K562 (cell line): ENCODE results near the gene PET100. TPM values are rescaled to one million over a fixed set of nuclear protein-coding genes. Genes with fewer than 3 reads are reported as not detected.

Source experiments
- ATAC-seq: fragments of 200-7000 bp; cut with Tn5 transposase; 3 replicates; pipeline ENCODE4 v1.9.1; 2020; ENCODE audit warnings: moderate library complexity
- BruUV-seq: library from RNA; stranded (reverse); fragments of 400-500 nt; replicated peaks from 2 replicates; lab custom pipeline; 2021; lab: Mats Ljungman, UMichigan
- CTCF ChIA-PET: fragments of 300-600 bp; formaldehyde crosslinking; extraction: SDS; loops from one replicate; lab custom pipeline; 2021; ENCODE audit warnings: low intra/inter-chr PET ratio; lab: Yijun Ruan, JAX
- POLR2A ChIA-PET: fragments of 300-600, 350-650 bp; sonication (Branson Sonifier 250); formaldehyde crosslinking; extraction: SDS; loops from one replicate; lab custom pipeline; 2021; ENCODE audit warnings: antibody characterized with exemption, inconsistent platforms; lab: Yijun Ruan, JAX
- DNase-seq, 4 experiments: peaks; one replicate each; pipeline versions ENCODE4 v3.0.0 to v3.0.0-alpha.2; 2011 to 2018; ENCODE audit warnings: low spot score in 3 of 4, mixed read lengths in 3 of 4; ENCODE audit errors: extremely low read depth in 1 of 4
- FAIRE-seq: peaks from 2 replicates; lab custom pipeline; 2011; peaks lifted over from hg19 to GRCh38; lab: Jason Lieb, UNC
- H2AFZ ChIP-seq: 2 replicates; pipeline ENCODE4 v1.6.0; 2011; ENCODE audit warnings: low read depth, low read length, control low read depth, inconsistent platforms
- H3K27ac ChIP-seq: fragments of 200-600 bp; 3 replicates; pipeline ENCODE4 v1.8.0; 2011; ENCODE audit warnings: low read depth, mild to moderate bottlenecking, control low read depth, inconsistent platforms, low read length, moderate library complexity, mixed read lengths; ENCODE audit errors: extremely low read depth
- H3K27me3 ChIP-seq, 2 experiments: fragments of 300-600 bp in 1 of 2; 2 replicates in 1 of 2; 3 replicates in 1 of 2; pipeline versions ENCODE4 v1.6.0 to v1.8.0; 2011; ENCODE audit warnings: inconsistent platforms in 2 of 2, low read length in 2 of 2, mild to moderate bottlenecking in 1 of 2, mixed read lengths in 1 of 2, moderate library complexity in 1 of 2; ENCODE audit not compliant: control insufficient read depth in 2 of 2, insufficient read depth in 2 of 2
- H3K36me3 ChIP-seq: fragments of 300-600 bp; 3 replicates; pipeline ENCODE4 v1.8.0; 2011; ENCODE audit warnings: mild to moderate bottlenecking, low read length, inconsistent platforms; ENCODE audit not compliant: control insufficient read depth, insufficient read depth
- H3K4me1 ChIP-seq, 2 experiments: fragments of 200-600 bp in 1 of 2; replicated peaks in 1 of 2; 2 replicates in 1 of 2; 3 replicates in 1 of 2; pipeline versions ENCODE4 v1.5.1 to v1.8.0; 2011; ENCODE audit warnings: inconsistent platforms in 2 of 2, low read length in 2 of 2, mild to moderate bottlenecking in 1 of 2, mixed read lengths in 1 of 2, moderate library complexity in 1 of 2; ENCODE audit not compliant: control insufficient read depth in 2 of 2, insufficient read depth in 2 of 2
- H3K4me2 ChIP-seq: 2 replicates; pipeline ENCODE4 v1.6.1; 2011; ENCODE audit warnings: low read length, control low read depth, inconsistent platforms, mixed read lengths; ENCODE audit not compliant: insufficient read depth
- H3K4me3 ChIP-seq: fragments of 200-600 bp; sonication (generic), shearing (Covaris generic); 2 replicates; pipeline ENCODE4 v1.5.1; 2016; ENCODE audit warnings: control low read depth, inconsistent platforms
- H3K79me2 ChIP-seq: fragments of 200-600 bp; 3 replicates; pipeline ENCODE4 v1.8.0; 2011; ENCODE audit warnings: low read length, inconsistent platforms; ENCODE audit not compliant: control insufficient read depth, insufficient read depth
- H3K9ac ChIP-seq, 2 experiments: 2 replicates each; pipeline versions ENCODE4 v1.6.0 to v1.6.1; 2011; ENCODE audit warnings: low read depth in 2 of 2, low read length in 2 of 2, control low read depth in 1 of 2, inconsistent platforms in 1 of 2, mild to moderate bottlenecking in 1 of 2, mixed read lengths in 1 of 2; ENCODE audit not compliant: insufficient read depth in 1 of 2
- H3K9me1 ChIP-seq: one replicate; pipeline ENCODE4 v1.6.0; 2011; ENCODE audit warnings: inconsistent platforms, mild to moderate bottlenecking, low read length, moderate library complexity; ENCODE audit not compliant: control insufficient read depth, insufficient read depth
- H3K9me3 ChIP-seq: replicated peaks from 2 replicates; pipeline ENCODE4 v1.5.1; 2011; ENCODE audit warnings: low read depth, low read length, inconsistent platforms; ENCODE audit not compliant: control insufficient read depth, insufficient read depth
- H4K20me1 ChIP-seq: replicated peaks from 2 replicates; pipeline ENCODE4 v1.6.1; 2011; ENCODE audit warnings: low read length, inconsistent platforms, mixed read lengths; ENCODE audit not compliant: control insufficient read depth, insufficient read depth
- CCNT2 ChIP-seq: IDR thresholded peaks from 2 replicates; pipeline ENCODE4 v1.6.1; 2011; ENCODE audit warnings: borderline replicate concordance, low read depth, mild to moderate bottlenecking, moderate library complexity, mixed read lengths, low read length; ENCODE audit not compliant: insufficient read length; ENCODE audit errors: extremely low read depth
- EP400 ChIP-seq: fragments of 450-650 bp; IDR thresholded peaks from 2 replicates; pipeline ENCODE4 v1.6.1; 2017; ENCODE audit warnings: antibody characterized with exemption, mild to moderate bottlenecking, moderate library complexity
- NFE2 ChIP-seq: IDR thresholded peaks from 2 replicates; pipeline ENCODE4 v1.6.1; 2014; ENCODE audit warnings: antibody characterized with exemption, low read depth
- ZNF121 ChIP-seq: sonication (generic); formaldehyde crosslinking; conservative IDR thresholded peaks from 2 replicates; pipeline ENCODE4 v1.8.0; 2022; ENCODE audit warnings: missing genetic modification reagents
- WGBS: fragments of 100-300 bp; shearing (Covaris generic); methylation state at CpG from one replicate; pipeline ENCODE4 v1.1.6; 2016; ENCODE audit warnings: low coverage, mixed read lengths; ENCODE audit not compliant: insufficient coverage; ENCODE audit errors: missing lambda C conversion rate; 5-methylcytosine and 5-hydroxymethylcytosine counted together
- in situ Hi-C: fragments of 300-500 bp; cut with MboI; formaldehyde crosslinking; loops from 4 replicates; pipeline ENCODE4 v1.15.0; 2018; ENCODE audit warnings: inconsistent platforms, mixed read lengths
- intact Hi-C: fragments of 100-400 bp; cut with micrococcal nuclease; formaldehyde crosslinking; loops from 2 replicates; pipeline ENCODE4 v1.14.2; 2022
- polyA plus RNA-seq, 8 experiments: library from polyadenylated mRNA; depleted of rRNA in 4 of 8; stranded (reverse) in 5 of 8; unstranded in 3 of 8; fragments of >200 nt; fragmentation: Nextera tagmentation in 2 of 8; fragmentation: Illumina TruSeq in 1 of 8; extraction: Ambion mirVana in 2 of 8; extraction: Trizol in 1 of 8; gene quantifications; 2 replicates each; pipeline versions ENCODE4 v1.2.1 to v1.2.3, GENCODE V29; 2011 to 2014; ENCODE audit warnings: inconsistent platforms in 1 of 8, missing spikeins in 1 of 8
- total RNA-seq, 7 experiments: library from RNA; depleted of rRNA in 6 of 7; stranded (reverse); fragments of >200 nt in 6 of 7; fragmentation: Illumina TruSeq in 2 of 7; extraction: Trizol in 2 of 7; gene quantifications; 2 replicates each; pipeline versions ENCODE4 v1.2.1 to v1.2.3, GENCODE V29; 2011 to 2021; ENCODE audit warnings: low replicate concordance in 1 of 7

Gene PET100
- total and polyA plus RNA-seq, 9 of the 15 experiments (the other 6 are each of a cell fraction or from before 2014, with no cell fraction given), result 62.3 to 351 (median 98.3) TPM

DNA sequence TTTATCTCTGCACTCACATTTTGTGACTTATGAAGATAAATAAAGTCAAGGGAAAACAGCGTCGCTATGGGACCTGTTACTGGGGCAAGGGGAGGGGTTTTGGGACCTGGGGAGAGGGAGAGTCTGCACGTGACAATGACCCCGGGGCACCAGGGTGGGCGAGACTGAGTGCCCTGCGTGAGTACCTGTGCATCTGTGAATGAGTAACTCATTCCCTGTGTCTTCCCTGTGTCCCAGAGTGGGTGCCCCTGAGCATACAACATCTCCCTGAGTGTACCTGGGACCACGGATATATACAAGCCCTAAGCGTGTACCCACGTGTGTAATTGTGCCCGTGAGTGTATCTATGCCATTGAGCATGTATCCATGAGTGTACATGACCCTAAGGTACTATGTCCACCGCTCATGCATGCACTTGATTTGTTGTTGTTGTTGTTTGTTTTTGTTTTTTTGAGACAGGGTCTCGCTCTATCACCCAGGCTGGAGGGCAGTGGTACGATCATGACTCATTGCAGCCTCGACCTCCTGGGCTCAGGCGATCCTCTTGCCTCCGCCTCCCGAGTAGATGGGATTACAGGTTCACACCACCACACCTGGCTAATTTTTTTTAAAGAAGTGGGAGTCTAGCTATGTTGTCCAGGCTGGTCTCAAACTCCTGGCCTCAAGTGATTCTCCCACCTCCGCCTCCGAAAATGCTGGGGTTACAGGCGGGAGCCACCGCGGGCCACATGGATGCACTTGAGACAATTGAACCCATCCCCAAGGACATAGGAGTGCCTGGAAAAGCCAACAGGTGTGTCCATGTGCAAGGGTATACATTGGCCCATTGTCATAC is 50.4 kb downstream of the PET100 start:
- H3K9me3 ChIP-seq, result no peaks in the 10 kb centered on the region
- H3K4me2 ChIP-seq, result peak overlapping the region; percentile 87
- in situ Hi-C loops, result loop anchor here (5.0 to 10.0 kb wide), 3 partner anchors 93 to 325 kb away; no protein-coding TSS in a partner anchor
- H3K36me3 ChIP-seq, result peaks cover 10% of the 10 kb centered on the region; the same call in 2 of the 3 replicates
- CTCF ChIA-PET, result interaction anchor here (0.5 to 2.6 kb wide), 3 partner anchors 28 to 338 kb away, joined by 3 to 28 read pairs (median 6); no protein-coding TSS in a partner anchor
- H3K4me3 ChIP-seq, result peak overlapping the region; percentile 95
- H2AFZ ChIP-seq, result peak overlapping the region; percentile 87
- H4K20me1 ChIP-seq, result no peaks in the 10 kb centered on the region
- H3K79me2 ChIP-seq, result peaks cover 15% of the 10 kb centered on the region; the same call in 2 of the 3 replicates
- 0 out of 2 replicates have a peak, but pooled peaks have one; percentile 12 for TF ChIP-seq EP400
- TF ChIP-seq NFE2, result no peak
- TF ChIP-seq CCNT2, result no peak
- TF ChIP-seq ZNF121 (CRISPR knock-in tag), result 0 out of 2 replicates have a peak, but pooled peaks have one; percentile 4
- 16% methylated on average over 22 of the region's 22 CpGs for WGBS
- DNase-seq, result no peak
- peaks cover 3% of the 10 kb centered on the region for H3K9me1 ChIP-seq
- no TSS peak for BruUV-seq
- intact Hi-C loops, result loop anchor here (2.0 to 10.0 kb wide), 4 partner anchors 27 to 325 kb away; no protein-coding TSS in a partner anchor
- ATAC-seq, result no peak; the same call in 2 of the 3 replicates
- POLR2A ChIA-PET, result interaction anchor here (1.1 kb wide), 1 partner anchor 13 kb away, joined by 3 read pairs; no protein-coding TSS in a partner anchor
- H3K27ac ChIP-seq, result no peak overlapping the region
- 0 out of 5 replicates have a peak, but pooled peaks cover 0 to 8% of the 10 kb centered on the region in 2 experiments for H3K27me3 ChIP-seq
- FAIRE-seq, result no peak
- H3K4me1 ChIP-seq, result peaks cover 10 to 26% of the 10 kb centered on the region in 2 experiments; a peak in 4 of 5 replicates
- peak overlapping the region in 1 of 2 experiments; percentile 95; a peak in 2 of 4 replicates for H3K9ac ChIP-seq
